AG04450 (cell line): ENCODE results near the gene ATP6V0E1. TPM values are rescaled to one million over a fixed set of nuclear protein-coding genes. Genes with fewer than 3 reads are reported as not detected.

Experiments used
- CTCF ChIA-PET: fragments of 300-600, 350-600 bp; formaldehyde crosslinking; extraction: SDS; loops from one replicate; lab custom pipeline; 2022; ENCODE audit warnings: antibody characterized with exemption, inconsistent platforms; lab: Charles Lee
- POLR2A ChIA-PET: fragments of 350-600 bp; formaldehyde crosslinking; extraction: SDS; loops from one replicate; lab custom pipeline; 2021; ENCODE audit warnings: antibody characterized with exemption, inconsistent platforms; lab: Yijun Ruan, JAX
- DNase-seq: peaks from one replicate; pipeline ENCODE4 v3.0.0-alpha.2; 2011; ENCODE audit warnings: low read depth, low spot score
- H3K27ac ChIP-seq: one replicate; pipeline ENCODE4 v1.5.1; 2012; ENCODE audit warnings: low read depth, low read length, control low read depth
- H3K27me3 ChIP-seq: one replicate; pipeline ENCODE4 v1.6.0; 2012; ENCODE audit warnings: low read length; ENCODE audit not compliant: control insufficient read depth, insufficient read depth
- H3K4me3 ChIP-seq: 2 replicates; pipeline ENCODE4 v1.5.1; 2011; ENCODE audit warnings: mild to moderate bottlenecking, low read depth, low read length, control low read depth
- H3K9me3 ChIP-seq: 2 replicates; pipeline ENCODE4 v1.5.1; 2012; ENCODE audit warnings: low read length; ENCODE audit not compliant: control insufficient read depth, insufficient read depth
- CTCF ChIP-seq: IDR thresholded peaks from 2 replicates; pipeline ENCODE4 v1.5.1; 2011; ENCODE audit warnings: low read depth, low read length, control low read depth, inconsistent platforms
- polyA plus RNA-seq: library from polyadenylated mRNA; depleted of rRNA; stranded (reverse); fragments of >200 nt; gene quantifications from 2 replicates; pipeline ENCODE4 v1.2.3, GENCODE V29; 2011

ATP6V0E1 gene
- polyA plus RNA-seq, 1 experiment, result 610 TPM

- POLR2A ChIA-PET, result interaction anchor here (0.6 to 1.4 kb wide), 2 partner anchors 46 to 148 kb away, joined by 3 to 14 read pairs; no protein-coding TSS in a partner anchor
Measured at GRCh38 chr5:173010547-173011464, 27.2 kb downstream of the ATP6V0E1 start.

GRCh38 chr5:173011566-173011965 is 28.0 kb downstream of the ATP6V0E1 start:
- Histone ChIP-seq H3K27ac (no peak overlapping the region), H3K27me3 (no peaks in the 10 kb centered on the region), H3K4me3 (no peak overlapping the region), H3K9me3 (no peaks in the 10 kb centered on the region)
- no peak for DNase-seq
- CTCF ChIA-PET, result interaction anchor here (1.3 to 1.5 kb wide), 2 partner anchors 13 to 46 kb away, joined by 3 to 4 read pairs; no protein-coding TSS in a partner anchor
- TF ChIP-seq CTCF, result no peak
- POLR2A ChIA-PET, result no interaction called here

More at GRCh38 chr5:173010547-173011464, 27.2 kb downstream of the ATP6V0E1 start:
- CTCF ChIA-PET, result interaction anchor here (0.5 to 1.5 kb wide), 7 partner anchors 12 to 962 kb away, joined by 3 to 4 read pairs (median 3); no protein-coding TSS in a partner anchor
- TF ChIP-seq CTCF, result peak; percentile 27; the same call in 1 of the 2 replicates
- Histone ChIP-seq H3K27ac (no peak overlapping the region), H3K9me3 (no peaks in the 10 kb centered on the region), H3K4me3 (no peak overlapping the region), H3K27me3 (no peaks in the 10 kb centered on the region)
- DNase-seq, result no peak

GRCh38 chr5:173012882-173013281 is 29.3 kb downstream of the ATP6V0E1 start:
- TF ChIP-seq CTCF, result no peak
- CTCF ChIA-PET, result interaction anchor here (0.7 kb wide), 2 partner anchors 53 to 302 kb away, joined by 3 to 4 read pairs; partner anchors contain the start of gene RPL26L1
- H3K4me3 ChIP-seq, result no peak overlapping the region
- POLR2A ChIA-PET, result no interaction called here
- H3K27ac ChIP-seq, result no peak overlapping the region
- H3K27me3 ChIP-seq, result no peaks in the 10 kb centered on the region
- no peak for DNase-seq
- no peaks in the 10 kb centered on the region for H3K9me3 ChIP-seq

GRCh38 chr5:173014671-173015070 is 31.1 kb downstream of the ATP6V0E1 start:
- TF ChIP-seq CTCF, result no peak
- no peak overlapping the region for H3K4me3 ChIP-seq
- ChIA-PET POLR2A (no interaction called here), CTCF (interaction anchor here (1.6 kb wide), 1 partner anchor 317 kb away, joined by 4 read pairs; no protein-coding TSS in a partner anchor)
- no peak for DNase-seq
- no peak overlapping the region for H3K27ac ChIP-seq
- H3K9me3 ChIP-seq, result no peaks in the 10 kb centered on the region; the same call in 1 of the 2 replicates
- H3K27me3 ChIP-seq, result no peaks in the 10 kb centered on the region

GRCh38 chr5:173015192-173015591 is 31.6 kb downstream of the ATP6V0E1 start:
- Histone ChIP-seq H3K27me3 (no peaks in the 10 kb centered on the region), H3K4me3 (no peak overlapping the region), H3K27ac (no peak overlapping the region), H3K9me3 (no peaks in the 10 kb centered on the region; the same call in 1 of the 2 replicates)
- ChIA-PET POLR2A (no interaction called here), CTCF (interaction anchor here (1.6 kb wide), 1 partner anchor 316 kb away, joined by 4 read pairs; no protein-coding TSS in a partner anchor)
- TF ChIP-seq CTCF, result no peak
- DNase-seq, result no peak
